Activated CD4-positive, alpha-beta T cell treated with anti-CD3 and anti-CD28 coated beads, Interleukin-2, amount 10 ng/mL, durations not matched to agents 7 days and 5 days (primary cell): ENCODE results near the gene AK4. TPM values are rescaled to one million over a fixed set of nuclear protein-coding genes. Genes with fewer than 3 reads are reported as not detected.
A peak's percentile ranks its signal among the peaks of the same experiment; 100 is the strongest.

Experiments used
- CTCF ChIA-PET: fragments of 350-600 bp; sonication (Branson Sonifier 250); formaldehyde crosslinking; loops from one replicate; lab custom pipeline; 2021; ENCODE audit warnings: antibody characterized with exemption; lab: Charles Lee
- POLR2A ChIA-PET: fragments of 350-600 bp; sonication (Branson Sonifier 250); formaldehyde crosslinking; loops from one replicate; lab custom pipeline; 2021; ENCODE audit warnings: antibody characterized with exemption; lab: Charles Lee
- DNase-seq: peaks from one replicate; pipeline ENCODE4 v3.0.0-alpha.2; 2020
- H3K27ac Mint-ChIP-seq: one replicate; pipeline ENCODE4 v1.8.0; 2021; ENCODE audit warnings: mild to moderate bottlenecking, moderate library complexity, mixed read lengths
- H3K27me3 Mint-ChIP-seq: one replicate; pipeline ENCODE4 v1.8.0; 2021; ENCODE audit warnings: mixed read lengths
- H3K36me3 Mint-ChIP-seq: one replicate; pipeline ENCODE4 v1.8.0; 2021; ENCODE audit warnings: low read depth, mixed read lengths
- H3K4me1 Mint-ChIP-seq: one replicate; pipeline ENCODE4 v1.8.0; 2021; ENCODE audit warnings: mixed read lengths
- H3K4me3 Mint-ChIP-seq: one replicate; pipeline ENCODE4 v1.8.0; 2021; ENCODE audit warnings: mild to moderate bottlenecking, moderate library complexity, mixed read lengths
- H3K9me3 Mint-ChIP-seq: one replicate; pipeline ENCODE4 v1.8.0; 2021; ENCODE audit warnings: mixed read lengths
- total RNA-seq, 2 experiments: library from RNA; stranded (reverse); gene quantifications; one replicate each; pipeline ENCODE4 v1.2.3, GENCODE V29; 2021

AK4 gene
- total RNA-seq, 2 experiments from 2014 or later = 37.3 to 42.6 TPM

GRCh38 chr1:65190229-65190628 is 42.2 kb downstream of the AK4 start:
- ChIA-PET POLR2A (no interaction called here), CTCF (interaction anchor here (1.3 kb wide), 1 partner anchor 17 kb away, joined by 3 read pairs; no protein-coding TSS in a partner anchor)
- DNase-seq = no peak
- Mint-ChIP-seq H3K27me3 (no peaks in the 10 kb centered on the region), H3K36me3 (peaks cover 24% of the 10 kb centered on the region), H3K4me1 (peaks cover 8% of the 10 kb centered on the region), H3K4me3 (no peak overlapping the region), H3K9me3 (peaks cover 5% of the 10 kb centered on the region), H3K27ac (no peak overlapping the region)

- no peak for DNase-seq
- H3K4me3 Mint-ChIP-seq = no peak overlapping the region
- peaks cover 31% of the 10 kb centered on the region for H3K36me3 Mint-ChIP-seq
- ChIA-PET CTCF (no interaction called here), POLR2A (no interaction called here)
- H3K4me1 Mint-ChIP-seq = peaks cover 11% of the 10 kb centered on the region
- no peaks in the 10 kb centered on the region for H3K27me3 Mint-ChIP-seq
- peaks cover 5% of the 10 kb centered on the region for H3K9me3 Mint-ChIP-seq
- H3K27ac Mint-ChIP-seq = no peak overlapping the region
Observed at GRCh38 chr1:65193129-65193695, 45.2 kb downstream of the AK4 start.

DNA sequence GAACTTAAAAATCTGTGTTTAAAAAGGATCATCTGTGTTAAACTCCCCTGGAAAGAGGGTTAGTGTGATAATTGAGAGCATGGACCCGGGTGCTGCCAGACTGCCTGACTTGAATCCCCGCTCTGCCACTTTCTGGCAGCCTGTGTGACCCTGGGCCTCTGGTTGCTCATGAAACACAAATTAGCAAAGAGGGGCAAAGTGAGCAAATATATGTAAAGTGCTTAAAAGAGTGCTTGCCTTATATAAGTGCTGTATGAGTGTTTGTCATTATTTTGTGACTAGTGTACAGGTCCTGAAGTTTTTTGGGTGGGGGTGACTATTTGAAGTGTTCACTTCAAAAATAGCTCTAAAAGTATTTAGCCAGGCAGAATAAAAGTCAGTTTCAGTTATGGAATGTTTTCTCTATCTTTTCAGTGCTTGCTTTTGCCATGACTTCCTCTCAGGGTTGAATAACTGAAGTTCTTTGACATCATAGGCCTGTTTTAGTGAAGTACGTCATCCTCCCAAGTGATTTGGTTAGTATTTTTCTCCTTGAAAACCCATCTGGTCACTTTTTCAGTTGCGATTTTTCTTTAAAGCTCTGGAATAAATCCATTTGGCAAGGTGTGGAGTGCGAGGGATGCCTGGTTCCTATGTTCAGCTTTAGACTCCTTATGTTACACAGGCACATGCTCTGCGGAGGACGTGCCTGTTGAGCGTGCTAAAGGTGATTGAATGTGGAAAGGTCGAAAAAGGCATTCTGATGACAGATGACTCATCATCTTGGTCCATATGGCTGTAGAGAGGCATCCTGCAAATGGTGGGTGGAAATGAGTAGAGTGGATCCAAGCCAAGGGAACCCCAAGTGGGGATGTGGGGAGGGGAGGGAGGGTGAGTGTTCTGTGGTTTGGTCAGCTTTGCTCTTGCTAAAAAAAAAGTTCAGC is 47.8 kb downstream of the AK4 start:
- peaks cover 34% of the 10 kb centered on the region for H3K36me3 Mint-ChIP-seq
- H3K4me1 Mint-ChIP-seq = peaks cover 3% of the 10 kb centered on the region
- ChIA-PET CTCF (interaction anchor here (1.0 kb wide), 1 partner anchor 9 kb away, joined by 3 read pairs; no protein-coding TSS in a partner anchor), POLR2A (no interaction called here)
- no peak overlapping the region for H3K27ac Mint-ChIP-seq
- H3K9me3 Mint-ChIP-seq = peaks cover 5% of the 10 kb centered on the region
- DNase-seq = no peak
- H3K27me3 Mint-ChIP-seq = no peaks in the 10 kb centered on the region
- H3K4me3 Mint-ChIP-seq = no peak overlapping the region

DNA sequence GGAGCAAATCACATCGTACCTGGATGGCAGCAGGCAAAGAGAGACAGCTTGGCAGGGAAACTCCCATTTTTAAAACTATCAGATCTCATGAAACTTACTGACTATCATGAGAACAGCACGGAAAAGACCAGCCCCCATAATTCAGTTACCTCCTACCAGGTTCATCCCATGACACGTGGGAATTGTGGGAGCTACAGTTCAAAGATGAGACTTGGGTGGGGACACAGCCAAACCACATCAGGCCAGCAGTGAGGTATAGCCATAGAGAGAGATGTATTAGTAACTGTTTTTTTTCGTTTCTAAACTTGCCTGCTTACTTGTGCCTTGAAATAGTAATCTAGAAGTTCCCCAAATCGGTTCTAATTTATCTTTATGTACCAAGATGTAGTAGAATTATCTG is 48.9 kb downstream of the AK4 start:
- ChIA-PET CTCF (no interaction called here), POLR2A (no interaction called here)
- no peak overlapping the region for H3K4me3 Mint-ChIP-seq
- peaks cover 31% of the 10 kb centered on the region for H3K36me3 Mint-ChIP-seq
- no peaks in the 10 kb centered on the region for H3K9me3 Mint-ChIP-seq
- no peak overlapping the region for H3K27ac Mint-ChIP-seq
- peaks cover 3% of the 10 kb centered on the region for H3K4me1 Mint-ChIP-seq
- H3K27me3 Mint-ChIP-seq = no peaks in the 10 kb centered on the region
- DNase-seq = no peak

- Mint-ChIP-seq H3K9me3 (no peaks in the 10 kb centered on the region), H3K36me3 (peaks cover 28% of the 10 kb centered on the region), H3K4me1 (peaks cover 3% of the 10 kb centered on the region), H3K4me3 (no peak overlapping the region), H3K27ac (no peak overlapping the region), H3K27me3 (no peaks in the 10 kb centered on the region)
- DNase-seq = no peak
- ChIA-PET POLR2A (no interaction called here), CTCF (interaction anchor here (0.6 kb wide), 1 partner anchor 996 kb away, joined by 3 read pairs; no protein-coding TSS in a partner anchor)
Observed at GRCh38 chr1:65197636-65198035, 49.6 kb downstream of the AK4 start.

GRCh38 chr1:65198096-65198495 is 50.1 kb downstream of the AK4 start:
- Mint-ChIP-seq H3K27me3 (no peaks in the 10 kb centered on the region), H3K9me3 (no peaks in the 10 kb centered on the region), H3K4me3 (no peak overlapping the region), H3K27ac (no peak overlapping the region), H3K36me3 (peaks cover 25% of the 10 kb centered on the region), H3K4me1 (peaks cover 3% of the 10 kb centered on the region)
- DNase-seq = no peak
- POLR2A ChIA-PET = no interaction called here
- CTCF ChIA-PET = interaction anchor here (0.6 kb wide), 1 partner anchor 996 kb away, joined by 3 read pairs; no protein-coding TSS in a partner anchor

DNA sequence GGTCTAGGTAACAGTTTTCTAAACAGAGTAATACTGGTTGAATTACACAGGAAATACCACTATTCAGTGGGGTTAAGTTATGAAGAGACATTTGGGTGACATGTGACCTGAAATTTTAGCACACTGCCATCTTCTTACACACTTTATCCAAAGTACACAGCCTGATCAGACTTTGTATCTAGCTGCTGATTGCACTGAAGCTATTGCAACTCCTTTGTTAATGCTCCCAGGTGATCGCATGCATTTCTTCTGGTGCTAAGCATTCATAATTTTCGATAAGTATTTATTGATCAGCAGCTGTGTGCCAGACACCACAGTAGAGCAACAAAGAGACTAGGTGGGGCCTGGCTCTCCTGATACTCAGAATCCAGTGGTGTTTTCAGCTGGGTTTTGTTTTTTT is 52.4 kb downstream of the AK4 start:
- Mint-ChIP-seq H3K9me3 (no peaks in the 10 kb centered on the region), H3K27ac (no peak overlapping the region), H3K4me1 (peaks cover 3% of the 10 kb centered on the region), H3K4me3 (no peak overlapping the region), H3K27me3 (no peaks in the 10 kb centered on the region), H3K36me3 (peaks cover 15% of the 10 kb centered on the region)
- ChIA-PET CTCF (interaction anchor here (0.7 kb wide), 1 partner anchor 96 kb away, joined by 3 read pairs; no protein-coding TSS in a partner anchor), POLR2A (no interaction called here)
- no peak for DNase-seq

DNA sequence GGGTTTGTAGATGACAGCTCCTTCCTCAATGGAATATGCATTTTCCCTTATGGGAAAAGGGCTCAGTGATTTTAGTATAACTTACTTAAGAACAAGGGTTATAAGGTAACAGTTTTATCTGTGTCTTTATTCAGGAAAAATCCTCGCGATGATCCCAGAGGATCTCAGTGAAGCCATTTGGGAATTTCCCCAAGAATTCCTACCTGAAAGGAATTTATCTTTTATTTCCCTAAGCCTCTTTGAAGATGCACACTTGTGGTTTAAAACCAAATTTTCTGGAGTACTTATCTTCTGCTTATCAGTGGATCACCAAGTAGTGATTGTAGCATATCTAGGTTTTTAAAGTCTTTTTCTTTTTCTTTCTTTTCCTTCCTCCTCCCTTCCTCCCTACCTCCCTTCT is 58.8 kb downstream of the AK4 start:
- ChIA-PET POLR2A (no interaction called here), CTCF (interaction anchor here (0.7 to 1.1 kb wide), 3 partner anchors 16 to 145 kb away, joined by 3 to 5 read pairs (median 3); no protein-coding TSS in a partner anchor)
- Mint-ChIP-seq H3K27me3 (no peaks in the 10 kb centered on the region), H3K9me3 (no peaks in the 10 kb centered on the region), H3K36me3 (peaks cover under 1% of the 10 kb centered on the region), H3K4me3 (no peak overlapping the region), H3K4me1 (peaks cover 20% of the 10 kb centered on the region), H3K27ac (no peak overlapping the region)
- no peak for DNase-seq

DNA sequence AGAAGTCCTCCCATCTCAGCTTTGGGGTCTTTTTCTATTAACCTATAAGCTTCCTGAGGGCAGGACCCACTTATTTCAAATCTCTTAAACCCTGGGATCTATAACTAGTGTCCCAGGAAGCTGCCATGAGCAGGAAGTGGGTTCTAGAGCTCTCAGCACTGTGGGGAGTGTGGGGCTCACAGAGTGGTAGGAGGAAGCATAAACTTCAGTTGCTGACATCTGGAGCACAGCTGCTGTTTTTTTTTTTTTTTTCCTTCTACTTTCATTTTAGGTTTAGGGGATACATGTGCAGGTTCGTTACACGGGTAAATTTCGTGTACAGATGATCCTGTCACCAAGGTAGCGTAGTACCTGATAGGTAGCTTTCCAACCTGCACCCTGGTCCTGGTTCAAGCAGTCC is 59.3 kb downstream of the AK4 start:
- H3K4me1 Mint-ChIP-seq = peaks cover 20% of the 10 kb centered on the region
- H3K9me3 Mint-ChIP-seq = no peaks in the 10 kb centered on the region
- H3K36me3 Mint-ChIP-seq = peaks cover 3% of the 10 kb centered on the region
- POLR2A ChIA-PET = interaction anchor here (0.6 kb wide), 1 partner anchor 606 kb away, joined by 3 read pairs; no protein-coding TSS in a partner anchor
- H3K27me3 Mint-ChIP-seq = no peaks in the 10 kb centered on the region
- peak; percentile 16 for DNase-seq
- H3K4me3 Mint-ChIP-seq = peak overlapping the region; percentile 14
- CTCF ChIA-PET = interaction anchor here (0.7 to 1.1 kb wide), 4 partner anchors 16 to 145 kb away, joined by 3 to 5 read pairs (median 3); no protein-coding TSS in a partner anchor
- H3K27ac Mint-ChIP-seq = no peak overlapping the region

- no peaks in the 10 kb centered on the region for H3K9me3 Mint-ChIP-seq
- DNase-seq = no peak
- peaks cover 23% of the 10 kb centered on the region for H3K4me1 Mint-ChIP-seq
- H3K36me3 Mint-ChIP-seq = peaks cover 3% of the 10 kb centered on the region
- H3K27ac Mint-ChIP-seq = no peak overlapping the region
- CTCF ChIA-PET = interaction anchor here (0.7 to 1.7 kb wide), 4 partner anchors 21 to 53 kb away, joined by 3 to 6 read pairs (median 4); no protein-coding TSS in a partner anchor
- H3K4me3 Mint-ChIP-seq = no peak overlapping the region
- POLR2A ChIA-PET = interaction anchor here (0.6 kb wide), 1 partner anchor 713 kb away, joined by 3 read pairs; no protein-coding TSS in a partner anchor
- no peaks in the 10 kb centered on the region for H3K27me3 Mint-ChIP-seq
Observed at GRCh38 chr1:65208563-65208973, 60.6 kb downstream of the AK4 start.

GRCh38 chr1:65209005-65209885 is 61.2 kb downstream of the AK4 start:
- H3K9me3 Mint-ChIP-seq = no peaks in the 10 kb centered on the region
- no peak overlapping the region for H3K4me3 Mint-ChIP-seq
- ChIA-PET POLR2A (interaction anchor here (0.6 kb wide), 1 partner anchor 713 kb away, joined by 3 read pairs; no protein-coding TSS in a partner anchor), CTCF (interaction anchor here (1.0 to 1.7 kb wide), 3 partner anchors 23 to 52 kb away, joined by 3 to 6 read pairs (median 4); no protein-coding TSS in a partner anchor)
- peak; percentile 23 for DNase-seq
- H3K4me1 Mint-ChIP-seq = peaks cover 23% of the 10 kb centered on the region
- H3K27ac Mint-ChIP-seq = no peak overlapping the region
- no peaks in the 10 kb centered on the region for H3K27me3 Mint-ChIP-seq
- H3K36me3 Mint-ChIP-seq = peaks cover 3% of the 10 kb centered on the region

GRCh38 chr1:65210325-65210724 is 62.3 kb downstream of the AK4 start:
- Mint-ChIP-seq H3K27me3 (no peaks in the 10 kb centered on the region), H3K36me3 (peaks cover 3% of the 10 kb centered on the region), H3K4me1 (peaks cover 29% of the 10 kb centered on the region), H3K27ac (no peak overlapping the region), H3K9me3 (no peaks in the 10 kb centered on the region), H3K4me3 (no peak overlapping the region)
- POLR2A ChIA-PET = no interaction called here
- DNase-seq = no peak
- CTCF ChIA-PET = no interaction called here
